Stimulated activated CD8-positive, alpha-beta memory T cell treated with anti-CD3 and anti-CD28 coated beads, Interleukin-15, amount 100 ng/mL, for 4 hours (primary cell): Measurements from ENCODE around the gene PTBP3.
"Not testable (repeated sequence)": the region's sequence is repeated elsewhere in the genome, so short reads cannot be mapped to it uniquely, and the experiment has no call there.

Source experiments
- DNase-seq, 2 donors: peaks; one replicate each; pipeline ENCODE4 v3.0.0-alpha.2; 2020; ENCODE audit warnings: low read depth in 2 of 2

The PTBP3 gene

GRCh38 chr9:112207451-112207850 is 126.0 kb downstream of the PTBP3 start:
- no peak for DNase-seq

GRCh38 chr9:112203536-112203935 is 129.9 kb downstream of the PTBP3 start:
- no peak for DNase-seq

GRCh38 chr9:112200711-112201110 is 132.7 kb downstream of the PTBP3 start:
- no peak for DNase-seq

- DNase-seq, result no peak
Measured at GRCh38 chr9:112198646-112199045, 134.8 kb downstream of the PTBP3 start.

DNA sequence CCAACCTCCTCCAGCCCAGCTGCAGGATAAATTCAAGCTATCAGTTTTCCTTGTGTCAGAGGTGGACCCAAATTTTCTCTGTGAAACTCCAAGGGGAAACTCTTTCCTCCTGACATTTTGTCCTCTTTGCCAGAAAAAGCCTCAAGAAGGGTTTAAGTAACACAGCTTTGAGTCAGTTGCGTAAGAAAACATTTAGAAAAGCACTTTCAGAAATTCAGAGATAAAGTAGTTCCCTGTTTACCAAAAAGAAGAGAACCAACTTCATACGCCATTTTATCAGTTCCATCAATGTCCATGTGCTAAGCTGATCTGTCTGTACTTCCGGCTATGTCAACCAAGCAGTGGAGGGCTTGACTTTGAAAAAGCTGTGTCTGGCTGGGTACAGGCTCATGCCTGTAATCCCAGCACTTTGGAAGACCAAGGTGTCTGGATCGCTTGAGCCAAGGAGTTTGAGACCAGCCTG is 138.4 kb downstream of the PTBP3 start:
- DNase-seq, result no peak

- no peak for DNase-seq
Measured at GRCh38 chr9:112193572-112194288, 139.7 kb downstream of the PTBP3 start.

GRCh38 chr9:112190320-112190719 is 143.1 kb downstream of the PTBP3 start:
- DNase-seq, result not testable (repeated sequence)

- DNase-seq, result no peak
Measured at GRCh38 chr9:112188884-112189283, 144.5 kb downstream of the PTBP3 start.

GRCh38 chr9:112187404-112187803 is 146.0 kb downstream of the PTBP3 start:
- no peak for DNase-seq

- no peak for DNase-seq
Measured at GRCh38 chr9:112186695-112187094, 146.7 kb downstream of the PTBP3 start.

DNA sequence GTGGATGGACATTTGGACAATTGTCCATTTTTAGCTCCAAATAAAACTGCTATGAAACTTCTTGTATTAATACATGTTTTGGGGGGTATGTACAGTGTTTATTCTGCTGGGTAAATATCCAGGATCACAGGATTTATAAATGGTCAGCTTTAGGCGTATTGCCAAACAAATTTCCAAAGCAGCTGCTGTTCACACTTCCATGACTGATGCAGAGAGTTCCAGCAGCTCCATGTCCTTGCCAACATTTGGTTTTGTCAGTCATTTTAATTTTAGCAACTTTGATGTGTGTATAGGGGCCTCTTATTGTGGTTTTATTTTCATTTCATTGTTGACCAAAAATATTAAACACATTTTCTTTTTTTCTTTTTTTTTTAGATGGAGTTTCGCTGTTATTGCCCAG is 148.5 kb downstream of the PTBP3 start:
- no peak for DNase-seq

DNA sequence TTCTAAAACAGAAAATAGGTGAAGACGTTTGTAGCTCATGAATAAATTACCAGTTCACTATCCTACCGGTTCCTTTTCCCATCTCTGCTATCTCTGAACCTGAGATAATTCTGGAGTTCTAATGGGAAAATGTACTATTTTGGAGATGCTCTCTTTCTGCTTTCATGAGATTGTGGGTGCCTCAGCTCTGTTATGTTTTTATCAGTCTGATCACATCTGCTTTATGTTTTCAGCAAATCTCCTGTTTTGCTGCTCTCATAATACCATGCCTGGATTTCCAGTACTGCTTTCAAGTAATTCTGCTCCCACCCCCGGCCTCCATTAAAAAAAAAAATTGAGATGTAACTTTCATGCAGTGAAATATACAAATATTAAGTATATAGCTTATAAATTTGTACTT is 149.2 kb downstream of the PTBP3 start:
- DNase-seq, result no peak

GRCh38 chr9:112180387-112180881 is 153.0 kb downstream of the PTBP3 start:
- DNase-seq, result no peak

DNA sequence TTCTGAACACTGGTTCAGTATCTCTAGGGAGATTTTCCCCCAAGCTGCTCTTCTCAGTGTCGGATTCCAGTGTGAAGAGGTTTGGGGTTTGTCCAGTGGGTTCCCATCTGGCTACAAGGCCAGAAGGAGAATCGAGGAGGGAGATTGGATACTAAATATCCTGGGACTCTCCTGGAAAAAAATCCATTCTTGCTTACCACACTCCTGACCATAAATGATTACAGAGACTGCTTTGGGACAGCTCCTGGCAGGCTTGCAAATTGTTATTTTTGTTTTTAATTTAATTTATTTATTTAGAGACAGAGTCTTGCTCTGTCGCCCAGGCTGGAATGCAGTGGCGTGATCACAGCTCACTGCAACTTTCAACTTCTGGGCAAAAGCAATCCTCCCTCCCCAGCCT is 153.6 kb downstream of the PTBP3 start:
- DNase-seq, result no peak

DNA sequence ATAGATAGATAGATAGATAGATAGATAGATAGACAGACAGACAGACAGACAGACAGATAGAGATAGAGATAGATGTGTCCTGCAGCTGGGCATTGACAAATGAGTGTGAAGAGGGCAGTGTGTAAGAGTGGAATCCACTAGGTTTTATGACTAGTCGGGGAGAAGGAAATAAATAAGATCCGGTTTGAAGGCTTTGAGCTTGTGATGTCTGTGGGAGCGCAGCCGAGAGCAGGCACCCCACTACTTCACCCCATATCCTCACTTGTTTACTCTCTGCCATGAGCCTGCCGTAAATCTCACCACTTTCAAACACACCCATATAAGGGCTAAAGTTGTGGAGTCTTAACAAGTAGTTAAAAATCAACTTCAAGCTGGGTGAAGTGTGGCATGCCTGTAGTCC is 156.9 kb downstream of the PTBP3 start:
- no peak for DNase-seq

GRCh38 chr9:112175796-112176315 is 157.6 kb downstream of the PTBP3 start:
- no peak for DNase-seq

DNA sequence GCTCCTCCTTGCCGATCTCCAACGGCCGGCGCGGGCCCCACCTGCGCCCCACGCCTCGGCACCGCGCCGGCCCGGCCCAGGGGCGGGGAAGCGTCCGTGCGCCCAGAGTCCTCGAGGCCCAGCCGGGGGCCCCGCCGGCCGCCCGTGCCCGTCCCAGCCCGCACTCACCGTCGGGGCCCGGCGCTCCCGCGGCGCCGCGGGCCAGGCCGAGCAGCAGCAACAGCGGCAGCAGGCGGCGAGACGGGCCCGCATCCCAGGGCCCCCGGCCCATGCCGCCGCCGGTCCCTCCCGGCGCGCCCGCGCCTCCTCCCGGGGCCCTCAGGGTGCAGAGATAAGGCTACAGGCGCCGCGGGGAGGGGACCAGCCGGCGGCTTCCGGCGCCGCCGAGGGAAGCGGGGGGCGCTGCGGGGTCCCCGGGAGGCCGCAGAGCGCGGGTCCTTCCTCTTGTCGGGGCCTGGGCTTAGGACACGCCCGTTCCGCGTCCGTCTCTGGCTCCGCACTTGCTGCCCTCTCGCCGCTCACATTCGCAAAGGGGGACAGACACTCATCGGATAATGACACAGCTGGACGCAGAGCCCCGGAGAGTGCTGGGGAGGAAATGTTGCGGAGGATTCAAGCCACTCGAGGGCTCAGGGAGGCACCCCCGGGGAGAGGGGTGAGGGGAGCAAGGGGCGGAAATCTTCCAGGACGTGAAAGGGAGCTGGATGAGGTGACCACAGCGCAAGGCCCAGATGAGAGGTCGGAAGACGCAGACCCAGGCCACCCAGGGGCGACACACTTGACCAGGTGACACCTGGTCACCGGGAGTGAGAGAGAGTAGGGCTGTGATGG is 158.2 kb downstream of the PTBP3 start, which contains the start of gene SUSD1:
SUSD1 (minus strand) TSS at position 333 of the 831 bp plus-strand sequence; CDS start at position 271, 62 bp downstream.
- no peak for DNase-seq

- DNase-seq, result peak; percentile 46 to 60
Measured at GRCh38 chr9:112174222-112174964, 159.0 kb downstream of the PTBP3 start.

DNA sequence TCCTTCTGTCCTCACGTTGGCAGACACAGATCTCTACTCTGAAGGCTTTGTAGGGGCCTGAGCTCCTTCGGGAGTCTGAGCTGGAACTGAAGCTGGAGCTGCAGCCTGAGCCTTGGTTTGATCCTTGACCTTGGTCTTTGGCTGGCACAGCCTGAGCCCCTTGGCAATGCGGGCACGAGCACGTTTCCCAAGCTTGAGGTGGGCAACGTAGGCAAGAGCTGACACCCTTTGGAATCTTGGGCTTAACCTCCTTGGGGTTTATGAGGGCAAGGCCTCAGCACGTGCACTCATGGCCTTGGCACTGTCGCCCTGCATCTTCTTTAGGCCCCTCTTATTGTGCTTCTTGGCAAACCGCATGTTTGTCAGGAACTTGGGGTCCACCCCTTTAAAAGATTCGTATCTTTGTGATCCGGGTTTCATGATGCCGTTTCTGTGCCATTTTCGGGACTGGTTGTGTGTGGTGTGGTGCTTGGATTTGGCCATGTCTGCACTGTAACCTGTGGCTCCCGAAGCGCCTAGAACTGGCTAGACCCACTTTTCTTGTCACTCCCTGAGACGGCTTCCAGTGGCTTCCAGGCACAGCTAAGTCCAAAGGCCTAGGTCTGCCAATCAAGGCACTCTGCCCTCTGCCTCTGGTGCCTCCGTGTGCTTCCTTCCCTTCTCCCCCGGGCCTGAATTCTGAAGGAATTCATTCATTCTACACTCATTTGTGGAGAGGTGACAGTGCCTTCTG is 159.8 kb downstream of the PTBP3 start:
- no peak for DNase-seq

DNA sequence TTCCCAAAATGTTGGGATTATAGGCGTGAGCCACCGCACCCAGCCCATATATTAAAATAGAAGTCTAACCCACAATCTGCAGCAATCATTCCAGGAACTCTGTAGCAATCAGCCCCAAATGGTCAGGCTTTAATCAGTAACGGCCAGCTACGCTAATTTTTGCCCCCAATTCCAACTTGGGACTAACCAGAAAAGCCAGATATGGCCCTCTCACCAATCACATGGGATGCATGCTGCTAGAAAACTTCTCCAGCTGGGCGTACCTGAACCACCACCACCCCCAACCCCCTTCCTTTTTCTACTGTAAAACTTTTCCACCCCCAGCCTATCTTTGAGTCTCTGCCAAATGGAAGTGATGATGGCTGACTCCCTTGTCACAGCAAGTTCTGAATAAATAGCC is 162.5 kb downstream of the PTBP3 start:
- DNase-seq, result no peak

- DNase-seq, result no peak
Measured at GRCh38 chr9:112170235-112170634, 163.2 kb downstream of the PTBP3 start.
